Ishikawa (cell line): ENCODE results near the gene FSTL4.

ENCODE experiments used
- CEBPB ChIP-seq: IDR thresholded peaks from 2 replicates; pipeline ENCODE4 v1.6.1; 2012
- CREB1 ChIP-seq: IDR thresholded peaks from 2 replicates; pipeline ENCODE4 v1.6.1; 2012; ENCODE audit warnings: low read depth
- EGR1 ChIP-seq: IDR thresholded peaks from 2 replicates; pipeline ENCODE4 v1.6.1; 2012
- EP300 ChIP-seq: IDR thresholded peaks from 2 replicates; pipeline ENCODE4 v1.6.1; 2012; ENCODE audit warnings: borderline replicate concordance
- FOXM1 ChIP-seq: IDR thresholded peaks from 2 replicates; pipeline ENCODE4 v1.6.1; 2012; ENCODE audit warnings: low read depth, borderline replicate concordance
- MAX ChIP-seq: IDR thresholded peaks from 2 replicates; pipeline ENCODE4 v1.6.1; 2012
- NFIC ChIP-seq: IDR thresholded peaks from 2 replicates; pipeline ENCODE4 v1.6.1; 2012
- RAD21 ChIP-seq: IDR thresholded peaks from 2 replicates; pipeline ENCODE4 v1.6.1; 2012; ENCODE audit warnings: low read depth
- TAF1 ChIP-seq: IDR thresholded peaks from 2 replicates; pipeline ENCODE4 v1.6.1; 2012; ENCODE audit warnings: low read depth, mild to moderate bottlenecking
- TCF12 ChIP-seq: IDR thresholded peaks from 2 replicates; pipeline ENCODE4 v1.6.1; 2012; ENCODE audit warnings: low read depth
- TEAD4 ChIP-seq: IDR thresholded peaks from 2 replicates; pipeline ENCODE4 v1.6.1; 2012
- YY1 ChIP-seq: IDR thresholded peaks from 2 replicates; pipeline ENCODE4 v1.6.1; 2012; ENCODE audit warnings: low read depth
- ZBTB7A ChIP-seq: IDR thresholded peaks from 2 replicates; pipeline ENCODE4 v1.6.1; 2012; ENCODE audit warnings: low read depth
- TF ChIP-seq, protein P1 (sequence below): IDR thresholded peaks from 2 replicates; pipeline ENCODE4 v1.6.1; 2012
- TF ChIP-seq, protein P2 (sequence below): IDR thresholded peaks from 2 replicates; pipeline ENCODE4 v1.6.1; 2012; ENCODE audit warnings: low read depth, mild to moderate bottlenecking

The FSTL4 gene

GRCh38 chr5:133245191-133246052, 366.9 kb downstream of the FSTL4 start:
- TF ChIP-seq, protein P1, sequence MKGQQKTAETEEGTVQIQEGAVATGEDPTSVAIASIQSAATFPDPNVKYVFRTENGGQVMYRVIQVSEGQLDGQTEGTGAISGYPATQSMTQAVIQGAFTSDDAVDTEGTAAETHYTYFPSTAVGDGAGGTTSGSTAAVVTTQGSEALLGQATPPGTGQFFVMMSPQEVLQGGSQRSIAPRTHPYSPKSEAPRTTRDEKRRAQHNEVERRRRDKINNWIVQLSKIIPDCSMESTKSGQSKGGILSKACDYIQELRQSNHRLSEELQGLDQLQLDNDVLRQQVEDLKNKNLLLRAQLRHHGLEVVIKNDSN: no peak
- no peak for TF ChIP-seq ZBTB7A
- TF ChIP-seq CREB1: no peak
- no peak for TF ChIP-seq EGR1
- no peak for TF ChIP-seq TAF1
- no peak for TF ChIP-seq NFIC
- TF ChIP-seq EP300: no peak
- no peak for TF ChIP-seq TEAD4
- TF ChIP-seq CEBPB: no peak
- no peak for TF ChIP-seq MAX

- TF ChIP-seq RAD21: no peak
- TF ChIP-seq MAX: no peak
- TF ChIP-seq CEBPB: no peak
- TF ChIP-seq TCF12: no peak
- TF ChIP-seq NFIC: no peak
- TF ChIP-seq EGR1: no peak
- no peak for TF ChIP-seq ZBTB7A
- TF ChIP-seq, protein P1: no peak
- TF ChIP-seq, protein P2, sequence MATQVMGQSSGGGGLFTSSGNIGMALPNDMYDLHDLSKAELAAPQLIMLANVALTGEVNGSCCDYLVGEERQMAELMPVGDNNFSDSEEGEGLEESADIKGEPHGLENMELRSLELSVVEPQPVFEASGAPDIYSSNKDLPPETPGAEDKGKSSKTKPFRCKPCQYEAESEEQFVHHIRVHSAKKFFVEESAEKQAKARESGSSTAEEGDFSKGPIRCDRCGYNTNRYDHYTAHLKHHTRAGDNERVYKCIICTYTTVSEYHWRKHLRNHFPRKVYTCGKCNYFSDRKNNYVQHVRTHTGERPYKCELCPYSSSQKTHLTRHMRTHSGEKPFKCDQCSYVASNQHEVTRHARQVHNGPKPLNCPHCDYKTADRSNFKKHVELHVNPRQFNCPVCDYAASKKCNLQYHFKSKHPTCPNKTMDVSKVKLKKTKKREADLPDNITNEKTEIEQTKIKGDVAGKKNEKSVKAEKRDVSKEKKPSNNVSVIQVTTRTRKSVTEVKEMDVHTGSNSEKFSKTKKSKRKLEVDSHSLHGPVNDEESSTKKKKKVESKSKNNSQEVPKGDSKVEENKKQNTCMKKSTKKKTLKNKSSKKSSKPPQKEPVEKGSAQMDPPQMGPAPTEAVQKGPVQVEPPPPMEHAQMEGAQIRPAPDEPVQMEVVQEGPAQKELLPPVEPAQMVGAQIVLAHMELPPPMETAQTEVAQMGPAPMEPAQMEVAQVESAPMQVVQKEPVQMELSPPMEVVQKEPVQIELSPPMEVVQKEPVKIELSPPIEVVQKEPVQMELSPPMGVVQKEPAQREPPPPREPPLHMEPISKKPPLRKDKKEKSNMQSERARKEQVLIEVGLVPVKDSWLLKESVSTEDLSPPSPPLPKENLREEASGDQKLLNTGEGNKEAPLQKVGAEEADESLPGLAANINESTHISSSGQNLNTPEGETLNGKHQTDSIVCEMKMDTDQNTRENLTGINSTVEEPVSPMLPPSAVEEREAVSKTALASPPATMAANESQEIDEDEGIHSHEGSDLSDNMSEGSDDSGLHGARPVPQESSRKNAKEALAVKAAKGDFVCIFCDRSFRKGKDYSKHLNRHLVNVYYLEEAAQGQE: no peak
- no peak for TF ChIP-seq TEAD4
- TF ChIP-seq TAF1: no peak
These were observed 368.1 kb downstream of the FSTL4 start for GRCh38 chr5:133244242-133244641.

GRCh38 chr5:133243196-133243595, 369.1 kb downstream of the FSTL4 start:
- no peak for TF ChIP-seq ZBTB7A
- no peak for TF ChIP-seq YY1
- TF ChIP-seq FOXM1: no peak

GRCh38 chr5:133242221-133242835, 370.0 kb downstream of the FSTL4 start:
- no peak for TF ChIP-seq NFIC
- no peak for TF ChIP-seq CEBPB
- TF ChIP-seq EGR1: no peak
- no peak for TF ChIP-seq EP300
- TF ChIP-seq, protein P1: no peak
- TF ChIP-seq TCF12: no peak
- TF ChIP-seq TEAD4: no peak
- TF ChIP-seq MAX: no peak
- TF ChIP-seq ZBTB7A: no peak

DNA sequence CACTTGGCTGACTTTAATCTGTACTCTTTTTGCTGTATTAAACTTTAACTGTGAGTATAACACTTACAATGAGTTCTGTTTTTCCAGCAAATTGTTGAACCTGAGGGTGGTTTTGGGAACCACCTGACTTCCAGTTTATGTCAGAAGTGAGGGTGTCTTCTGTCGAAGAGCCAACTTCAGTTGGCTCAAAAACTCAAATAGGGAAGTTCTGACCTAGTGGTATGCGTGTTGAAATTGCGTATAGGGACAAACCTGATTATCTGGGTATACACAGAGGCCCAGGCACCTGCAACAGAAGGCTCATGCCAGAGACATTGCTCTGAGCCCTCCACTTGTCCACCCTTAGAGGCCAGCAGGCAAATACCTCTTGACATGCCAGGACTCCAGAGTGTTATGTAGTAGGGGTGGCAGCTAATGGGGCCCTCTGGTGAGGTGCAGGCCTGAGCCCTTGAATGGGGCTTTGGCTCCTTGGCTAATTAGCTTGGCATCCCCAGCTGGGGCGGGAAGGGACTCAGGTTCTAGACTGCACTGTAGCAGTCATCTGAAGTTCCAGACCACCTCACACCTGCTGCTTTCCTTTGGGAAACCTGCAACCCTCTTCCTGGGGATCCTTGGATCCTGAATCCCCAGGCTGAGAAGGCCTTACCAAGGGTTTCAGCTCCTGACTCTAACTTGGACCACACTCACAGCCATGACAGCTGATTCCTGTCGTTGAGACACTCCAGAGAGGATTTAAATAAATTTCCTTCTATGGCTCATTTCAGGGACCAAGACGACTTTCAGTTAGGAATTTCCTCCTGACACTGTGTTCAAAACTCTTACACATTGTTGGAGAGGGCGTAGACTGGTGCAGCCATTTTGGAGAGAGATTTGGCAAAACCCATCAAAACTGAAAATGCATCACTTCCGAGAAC, 370.9 kb downstream of the FSTL4 start:
- TF ChIP-seq, protein P2: no peak
- no peak for TF ChIP-seq RAD21
- TF ChIP-seq ZBTB7A: no peak
- TF ChIP-seq FOXM1: no peak
